ENCODE measurements around the gene RPS13.
"Not testable (repeated sequence)": the region's sequence is repeated elsewhere in the genome, so short reads cannot be mapped to it uniquely, and the experiment has no call there.

RPS13 gene

DNA sequence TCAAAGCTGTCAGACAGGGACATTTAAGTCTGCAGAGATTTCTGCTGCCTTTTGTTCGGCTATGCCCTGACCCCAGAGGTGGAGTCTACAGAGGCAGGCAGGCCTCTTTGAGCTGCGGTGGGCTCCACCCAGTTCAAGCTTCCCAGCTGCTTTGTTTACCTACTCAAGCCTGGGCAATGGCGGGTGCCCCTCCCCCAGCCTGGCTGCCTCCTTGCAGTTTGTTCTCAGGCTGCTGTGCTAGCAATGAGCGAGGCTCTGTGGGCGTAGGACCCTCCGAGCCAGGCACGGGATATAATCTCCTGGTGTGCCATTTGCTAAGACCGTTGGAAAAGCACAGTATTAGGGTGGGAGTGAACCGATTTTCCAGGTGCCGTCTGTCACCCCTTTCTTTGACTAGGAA is 43.4 kb downstream of the RPS13 start:
- DNase-seq = not testable (repeated sequence)

DNA sequence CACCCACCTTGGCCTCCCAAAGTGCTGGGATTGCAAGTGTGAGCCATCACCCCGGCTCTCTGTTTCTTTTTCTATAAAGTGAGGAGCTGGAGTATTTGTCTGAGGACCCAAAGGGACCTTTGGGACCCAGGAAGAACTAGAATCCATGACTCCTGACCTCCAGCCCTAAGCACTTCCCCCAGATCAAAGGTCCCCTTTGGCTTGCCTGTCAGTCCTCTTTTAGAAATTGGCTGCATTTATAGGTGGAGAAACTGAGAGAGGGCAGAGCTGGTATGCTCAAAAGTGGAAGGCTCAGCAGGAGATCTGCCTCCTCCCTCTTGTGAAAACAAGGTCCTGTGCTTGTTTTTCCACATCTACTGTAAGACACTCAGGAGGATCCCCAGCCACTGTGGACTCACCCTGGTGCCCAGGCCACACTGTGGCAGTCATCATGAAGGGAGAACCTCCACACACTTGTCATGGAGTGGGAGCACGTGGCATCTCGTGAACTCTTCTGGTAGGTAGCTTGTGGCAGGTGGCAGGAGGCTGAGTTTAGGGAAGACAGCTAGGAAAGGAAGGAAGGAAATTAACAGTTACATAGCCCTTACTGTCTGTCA is 50.9 kb downstream of the RPS13 start:
- DNase-seq = no peak

DNA sequence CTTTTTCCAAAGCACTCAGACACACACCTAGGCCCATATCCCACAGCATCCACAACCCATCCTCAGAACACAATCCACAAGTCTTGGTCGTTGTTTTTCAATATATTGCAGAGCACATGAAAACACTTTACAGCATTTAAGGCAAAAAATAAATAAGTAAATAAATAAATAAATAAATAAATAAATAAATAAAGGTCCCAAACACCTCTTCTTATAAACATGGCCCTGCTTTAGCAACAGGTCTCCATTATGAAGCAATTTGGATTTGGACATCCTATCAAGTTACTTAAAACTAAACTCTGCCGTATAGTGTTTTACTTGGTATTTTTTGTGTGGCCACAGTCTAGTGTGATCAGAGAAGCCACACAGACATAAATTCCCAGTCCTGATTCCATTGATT is 52.5 kb downstream of the RPS13 start:
- no peak for DNase-seq
